Stomach smooth muscle (tissue), 2 donors: ENCODE measurements around the gene C2.
"Not testable (repeated sequence)": the region's sequence is repeated elsewhere in the genome, so short reads cannot be mapped to it uniquely, and the experiment has no call there.

Experiments used
- H3K27ac ChIP-seq: one replicate; pipeline ENCODE4 v1.7.0; 2013; ENCODE audit warnings: mild to moderate bottlenecking, low read length, inconsistent platforms
- H3K27me3 ChIP-seq, 2 donors: one replicate each; pipeline ENCODE4 v1.7.0; 2013; ENCODE audit warnings: low read length in 2 of 2; ENCODE audit not compliant: insufficient read depth in 2 of 2, control insufficient read depth in 1 of 2
- H3K36me3 ChIP-seq, 2 donors: one replicate each; pipeline ENCODE4 v1.7.0; 2013; ENCODE audit warnings: low read length in 2 of 2; ENCODE audit not compliant: control insufficient read depth in 2 of 2, insufficient read depth in 2 of 2
- H3K4me1 ChIP-seq: one replicate; pipeline ENCODE4 v1.7.0; 2013; ENCODE audit warnings: low read length; ENCODE audit not compliant: control insufficient read depth, insufficient read depth
- H3K4me3 ChIP-seq, 2 donors: one replicate each; pipeline ENCODE4 v1.7.0; 2013; ENCODE audit warnings: low read length in 2 of 2
- H3K9ac ChIP-seq, 2 donors: one replicate each; pipeline ENCODE4 v1.7.0; 2013; ENCODE audit warnings: low read length in 2 of 2, mild to moderate bottlenecking in 1 of 2
- H3K9me3 ChIP-seq, 2 donors: one replicate each; pipeline ENCODE4 v1.7.0; 2013; ENCODE audit warnings: low read length in 2 of 2; ENCODE audit not compliant: control insufficient read depth in 2 of 2
- donor health status: healthy.
- donor health status: Pancreatic carcinoma.

C2 gene

GRCh38 chr6:31968791-31969711 is 41.5 kb downstream of the C2 start:
- no peak overlapping the region for H3K4me3 ChIP-seq
- H3K9ac ChIP-seq, result no peak overlapping the region
- H3K9me3 ChIP-seq, result no peaks in the 10 kb centered on the region
- H3K36me3 ChIP-seq, result peaks cover 32 to 46% of the 10 kb centered on the region in 2 donors
- H3K27me3 ChIP-seq, result no peaks in the 10 kb centered on the region
- no peak overlapping the region for H3K27ac ChIP-seq
- H3K4me1 ChIP-seq, result peaks cover 42% of the 10 kb centered on the region

GRCh38 chr6:31969712-31970603 is 42.4 kb downstream of the C2 start:
- Histone ChIP-seq H3K4me3 (peak overlapping the region in 1 of 2 donors; percentile 97), H3K27ac (peak overlapping the region; percentile 98), H3K9me3 (no peaks in the 10 kb centered on the region), H3K36me3 (peaks cover 28 to 41% of the 10 kb centered on the region in 2 donors), H3K27me3 (no peaks in the 10 kb centered on the region), H3K4me1 (peaks cover 42% of the 10 kb centered on the region), H3K9ac (no peak overlapping the region)

GRCh38 chr6:31970604-31971271 is 43.2 kb downstream of the C2 start:
- H3K4me1 ChIP-seq, result peaks cover 42% of the 10 kb centered on the region
- peaks cover 25 to 34% of the 10 kb centered on the region in 2 donors for H3K36me3 ChIP-seq
- no peaks in the 10 kb centered on the region for H3K9me3 ChIP-seq
- peak overlapping the region; percentile 75 to 97 for H3K4me3 ChIP-seq
- no peaks in the 10 kb centered on the region for H3K27me3 ChIP-seq
- H3K27ac ChIP-seq, result peak overlapping the region; percentile 98
- H3K9ac ChIP-seq, result peak overlapping the region; percentile 74 to 99

- no peaks in the 10 kb centered on the region for H3K27me3 ChIP-seq
- H3K4me1 ChIP-seq, result peaks cover 42% of the 10 kb centered on the region
- peak overlapping the region; percentile 98 for H3K27ac ChIP-seq
- no peaks in the 10 kb centered on the region for H3K9me3 ChIP-seq
- peak overlapping the region; percentile 74 to 99 for H3K9ac ChIP-seq
- peaks cover 23 to 27% of the 10 kb centered on the region in 2 donors for H3K36me3 ChIP-seq
- H3K4me3 ChIP-seq, result peak overlapping the region; percentile 75 to 97
Measured at GRCh38 chr6:31971279-31971992, 43.9 kb downstream of the C2 start.

GRCh38 chr6:31971993-31972708 is 44.6 kb downstream of the C2 start, which contains the start of gene DXO:
Gene DXO (minus strand): TSS chr6:31972138. CDS start chr6:31971675, 463 bp downstream.
- Histone ChIP-seq H3K9ac (peak within 1 kb of the TSS; percentile 74 to 99), H3K4me1 (peaks cover 42% of the 10 kb centered on the region), H3K27ac (peak within 1 kb of the TSS; percentile 98), H3K9me3 (no peaks in the 10 kb centered on the region), H3K27me3 (no peaks in the 10 kb centered on the region), H3K36me3 (peaks cover 16 to 20% of the 10 kb centered on the region in 2 donors), H3K4me3 (peak within 1 kb of the TSS; percentile 75 to 97)

- Histone ChIP-seq H3K9me3 (no peaks in the 10 kb centered on the region), H3K27ac (peak overlapping the region; percentile 98), H3K36me3 (peaks cover 10 to 14% of the 10 kb centered on the region in 2 donors), H3K9ac (peak overlapping the region; percentile 74 to 99), H3K27me3 (no peaks in the 10 kb centered on the region), H3K4me3 (peak overlapping the region; percentile 75 to 97), H3K4me1 (peaks cover 42% of the 10 kb centered on the region)
Measured at GRCh38 chr6:31972709-31973350, 45.3 kb downstream of the C2 start.

GRCh38 chr6:31976065-31976464 is 48.5 kb downstream of the C2 start:
- Histone ChIP-seq H3K4me1 (peaks cover 24% of the 10 kb centered on the region), H3K36me3 (peaks cover 8 to 12% of the 10 kb centered on the region in 2 donors)
- not testable (repeated sequence) for H3K9me3 ChIP-seq, H3K27me3 ChIP-seq, H3K9ac ChIP-seq, H3K4me3 ChIP-seq, H3K27ac ChIP-seq

GRCh38 chr6:31977816-31978431 is 50.4 kb downstream of the C2 start:
- no peaks in the 10 kb centered on the region for H3K27me3 ChIP-seq
- no peak overlapping the region for H3K27ac ChIP-seq
- H3K9ac ChIP-seq, result no peak overlapping the region
- no peaks in the 10 kb centered on the region for H3K9me3 ChIP-seq
- peaks cover 7% of the 10 kb centered on the region for H3K4me1 ChIP-seq
- peaks cover 8 to 12% of the 10 kb centered on the region in 2 donors for H3K36me3 ChIP-seq
- H3K4me3 ChIP-seq, result no peak overlapping the region

- Histone ChIP-seq H3K4me1 (no peaks in the 10 kb centered on the region), H3K4me3 (no peak overlapping the region), H3K27ac (no peak overlapping the region), H3K9me3 (no peaks in the 10 kb centered on the region), H3K9ac (no peak overlapping the region), H3K36me3 (peaks cover 8 to 12% of the 10 kb centered on the region in 2 donors), H3K27me3 (no peaks in the 10 kb centered on the region)
Measured at GRCh38 chr6:31978831-31979230, 51.3 kb downstream of the C2 start.
